Nephron progenitor cell (in vitro differentiated cells): ENCODE data around the gene CD24.

Experiments
- DNase-seq: peaks from one replicate; pipeline ENCODE4 v3.0.0; 2021
- H3K27ac Mint-ChIP-seq: 2 replicates; pipeline ENCODE4 v1.8.0; 2021; ENCODE audit warnings: mild to moderate bottlenecking, moderate library complexity, mixed read lengths
- H3K27me3 Mint-ChIP-seq: 2 replicates; pipeline ENCODE4 v1.8.0; 2021; ENCODE audit warnings: mild to moderate bottlenecking, low read depth, mixed read lengths; ENCODE audit not compliant: poor library complexity
- H3K36me3 Mint-ChIP-seq: 2 replicates; pipeline ENCODE4 v1.8.0; 2021; ENCODE audit warnings: low read depth, mixed read lengths
- H3K4me1 Mint-ChIP-seq: 2 replicates; pipeline ENCODE4 v1.8.0; 2021; ENCODE audit warnings: mixed read lengths
- H3K4me3 Mint-ChIP-seq: 2 replicates; pipeline ENCODE4 v1.8.0; 2021; ENCODE audit warnings: mild to moderate bottlenecking, moderate library complexity, mixed read lengths
- H3K9me3 Mint-ChIP-seq: 2 replicates; pipeline ENCODE4 v1.8.0; 2021; ENCODE audit warnings: mild to moderate bottlenecking, moderate library complexity, mixed read lengths
- TF ChIP-seq, protein P1 (sequence below): fragments of 200-600 bp; sonication (generic); IDR thresholded peaks from 2 replicates; pipeline ENCODE4 v1.5.0; 2021; ENCODE audit warnings: antibody characterized with exemption

CD24 gene

DNA sequence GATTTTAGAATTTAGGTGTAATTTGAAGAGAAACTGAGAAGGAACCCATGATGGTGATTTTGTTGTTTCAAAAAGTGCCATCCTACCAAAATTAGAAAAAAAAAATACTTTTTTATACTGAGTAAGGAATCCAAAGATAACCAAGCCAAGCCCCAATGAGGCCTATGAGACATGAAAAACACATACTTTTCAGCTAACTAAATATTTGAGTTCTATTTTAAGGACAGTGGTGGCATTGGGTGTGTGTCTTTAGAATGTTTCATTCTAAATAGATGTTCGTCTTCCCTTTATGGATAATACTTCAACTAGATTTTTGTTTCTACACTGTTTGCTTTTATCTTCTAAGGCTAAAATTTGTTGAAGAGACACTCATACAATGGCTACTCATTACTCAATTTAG is 9.6 kb downstream of the CD24 start:
- Mint-ChIP-seq H3K27me3 (no peaks in the 10 kb centered on the region), H3K9me3 (peaks cover 9% of the 10 kb centered on the region)

DNA sequence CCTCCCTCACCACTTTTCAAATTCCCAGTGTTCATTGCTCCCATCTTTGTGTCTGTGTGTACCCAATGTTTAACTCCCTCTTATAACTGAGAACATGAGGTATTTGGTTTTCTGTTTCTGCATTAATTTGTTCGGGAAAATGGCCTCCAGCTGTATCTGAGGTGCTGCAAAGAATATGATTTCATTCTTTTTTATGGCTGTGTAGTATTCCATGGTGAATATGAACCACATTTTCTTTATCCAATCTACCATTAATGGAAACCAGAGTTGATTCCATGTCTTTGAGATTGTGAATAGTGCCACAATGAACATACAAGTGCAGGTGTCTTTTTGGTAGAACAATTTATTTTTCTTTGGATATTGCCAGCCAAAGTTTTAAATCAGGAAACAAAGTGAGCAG is 10.4 kb downstream of the CD24 start:
- TF ChIP-seq, protein P1, sequence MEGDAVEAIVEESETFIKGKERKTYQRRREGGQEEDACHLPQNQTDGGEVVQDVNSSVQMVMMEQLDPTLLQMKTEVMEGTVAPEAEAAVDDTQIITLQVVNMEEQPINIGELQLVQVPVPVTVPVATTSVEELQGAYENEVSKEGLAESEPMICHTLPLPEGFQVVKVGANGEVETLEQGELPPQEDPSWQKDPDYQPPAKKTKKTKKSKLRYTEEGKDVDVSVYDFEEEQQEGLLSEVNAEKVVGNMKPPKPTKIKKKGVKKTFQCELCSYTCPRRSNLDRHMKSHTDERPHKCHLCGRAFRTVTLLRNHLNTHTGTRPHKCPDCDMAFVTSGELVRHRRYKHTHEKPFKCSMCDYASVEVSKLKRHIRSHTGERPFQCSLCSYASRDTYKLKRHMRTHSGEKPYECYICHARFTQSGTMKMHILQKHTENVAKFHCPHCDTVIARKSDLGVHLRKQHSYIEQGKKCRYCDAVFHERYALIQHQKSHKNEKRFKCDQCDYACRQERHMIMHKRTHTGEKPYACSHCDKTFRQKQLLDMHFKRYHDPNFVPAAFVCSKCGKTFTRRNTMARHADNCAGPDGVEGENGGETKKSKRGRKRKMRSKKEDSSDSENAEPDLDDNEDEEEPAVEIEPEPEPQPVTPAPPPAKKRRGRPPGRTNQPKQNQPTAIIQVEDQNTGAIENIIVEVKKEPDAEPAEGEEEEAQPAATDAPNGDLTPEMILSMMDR: no peak
- Mint-ChIP-seq H3K4me1 (peaks cover under 1% of the 10 kb centered on the region), H3K36me3 (peaks cover 17% of the 10 kb centered on the region), H3K27ac (no peak overlapping the region), H3K27me3 (no peaks in the 10 kb centered on the region), H3K4me3 (no peak overlapping the region), H3K9me3 (peaks cover 3% of the 10 kb centered on the region)
- DNase-seq: no peak

More for the DNA sequence above, 9.6 kb downstream of the CD24 start:
- Mint-ChIP-seq H3K4me1 (peaks cover 4% of the 10 kb centered on the region), H3K36me3 (peaks cover 26% of the 10 kb centered on the region), H3K27ac (no peak overlapping the region), H3K4me3 (no peak overlapping the region)
- DNase-seq: no peak
- TF ChIP-seq, protein P1: no peak

DNA sequence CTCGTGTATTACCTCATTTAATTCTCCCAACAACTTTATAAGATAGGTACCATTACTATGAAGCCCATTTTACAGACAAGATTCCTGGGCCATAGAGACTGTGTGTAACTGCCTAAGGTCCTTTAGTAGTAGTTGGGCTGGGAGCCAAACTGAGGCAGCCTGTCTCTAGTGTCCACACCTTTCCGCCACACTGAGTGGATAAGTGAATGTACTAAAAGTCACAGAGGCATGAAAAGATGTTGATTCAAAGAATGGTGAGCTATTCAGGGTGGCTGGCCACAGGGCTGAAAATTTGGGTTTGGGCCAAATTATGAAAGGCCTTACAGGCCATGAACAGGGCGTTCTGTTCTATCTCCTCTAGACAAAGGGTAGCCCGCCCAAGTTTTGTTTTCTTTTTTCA is 11.0 kb downstream of the CD24 start:
- no peaks in the 10 kb centered on the region for H3K27me3 Mint-ChIP-seq
- no peak overlapping the region for H3K4me3 Mint-ChIP-seq
- no peak for DNase-seq
- H3K9me3 Mint-ChIP-seq: no peaks in the 10 kb centered on the region
- H3K4me1 Mint-ChIP-seq: no peaks in the 10 kb centered on the region
- H3K36me3 Mint-ChIP-seq: peaks cover 12% of the 10 kb centered on the region
- no peak overlapping the region for H3K27ac Mint-ChIP-seq
- TF ChIP-seq, protein P1: no peak

DNA sequence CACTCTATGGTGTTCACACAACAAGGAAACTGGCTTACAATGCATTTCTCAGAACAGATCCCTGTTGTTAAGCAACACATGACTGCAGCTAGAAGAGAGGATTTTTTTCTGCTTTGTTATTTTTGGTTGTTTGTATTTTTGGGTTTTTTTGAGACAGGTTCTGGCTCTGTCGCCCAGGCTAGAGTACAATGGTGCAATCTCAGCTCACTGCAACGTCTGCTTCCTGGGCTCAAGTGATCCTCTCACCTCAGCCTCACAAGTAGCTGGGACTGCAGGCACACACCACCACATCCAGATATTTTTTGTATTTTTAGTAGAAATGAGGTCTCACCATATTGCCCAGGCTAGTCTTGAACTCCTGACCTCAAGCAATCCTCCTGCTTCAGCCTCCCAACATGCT is 12.7 kb downstream of the CD24 start:
- no peaks in the 10 kb centered on the region for H3K4me1 Mint-ChIP-seq
- H3K36me3 Mint-ChIP-seq: no peaks in the 10 kb centered on the region
- no peak overlapping the region for H3K27ac Mint-ChIP-seq
- no peaks in the 10 kb centered on the region for H3K27me3 Mint-ChIP-seq
- no peak for DNase-seq
- TF ChIP-seq, protein P1: no peak
- no peaks in the 10 kb centered on the region for H3K9me3 Mint-ChIP-seq
- no peak overlapping the region for H3K4me3 Mint-ChIP-seq

DNA sequence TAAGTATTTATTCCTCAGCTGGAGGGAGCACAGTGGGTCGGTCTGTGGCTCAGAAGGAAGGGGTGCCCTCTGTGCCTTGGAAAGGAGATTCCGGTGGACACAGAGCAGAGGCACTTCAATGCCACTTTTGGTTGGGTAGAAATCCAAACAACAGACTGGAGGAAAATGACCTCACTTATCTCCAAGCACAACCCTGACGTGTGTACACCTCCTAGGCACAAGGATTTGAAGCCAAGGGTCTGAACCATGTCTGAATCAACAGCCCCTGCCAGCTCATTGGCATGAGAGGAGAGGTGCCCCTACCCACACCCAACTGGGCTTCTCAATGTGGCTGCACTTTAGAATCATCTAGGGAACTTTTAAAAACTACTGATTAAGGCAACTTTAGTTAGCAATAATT is 13.4 kb downstream of the CD24 start:
- no peaks in the 10 kb centered on the region for H3K27me3 Mint-ChIP-seq
- no peak for DNase-seq
- H3K36me3 Mint-ChIP-seq: no peaks in the 10 kb centered on the region
- TF ChIP-seq, protein P1: no peak
- H3K9me3 Mint-ChIP-seq: no peaks in the 10 kb centered on the region
- H3K4me1 Mint-ChIP-seq: no peaks in the 10 kb centered on the region
- no peak overlapping the region for H3K27ac Mint-ChIP-seq
- no peak overlapping the region for H3K4me3 Mint-ChIP-seq

DNA sequence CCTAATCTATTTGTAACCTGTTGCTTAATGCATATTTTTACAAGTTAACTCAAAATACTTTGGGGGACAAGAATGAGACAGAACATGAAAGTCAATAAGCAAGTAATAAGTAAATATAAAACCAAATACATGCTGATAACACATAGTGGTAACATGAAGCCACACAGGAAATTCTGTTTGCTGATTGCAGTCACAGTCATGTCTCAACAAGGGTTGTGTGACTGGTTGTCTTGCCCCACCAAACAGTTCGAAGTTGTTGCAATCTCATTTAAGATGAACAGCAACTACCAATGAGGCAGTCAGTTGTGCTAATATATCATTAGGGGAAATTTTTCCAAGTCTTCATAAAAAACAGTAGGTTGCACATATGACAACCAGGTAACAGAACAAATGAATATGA is 14.5 kb downstream of the CD24 start:
- DNase-seq: no peak
- Mint-ChIP-seq H3K27me3 (no peaks in the 10 kb centered on the region), H3K4me1 (no peaks in the 10 kb centered on the region), H3K36me3 (no peaks in the 10 kb centered on the region), H3K9me3 (no peaks in the 10 kb centered on the region), H3K4me3 (no peak overlapping the region), H3K27ac (no peak overlapping the region)
- TF ChIP-seq, protein P1: no peak
